Measurements from ENCODE around the gene EMX2.

DNA sequence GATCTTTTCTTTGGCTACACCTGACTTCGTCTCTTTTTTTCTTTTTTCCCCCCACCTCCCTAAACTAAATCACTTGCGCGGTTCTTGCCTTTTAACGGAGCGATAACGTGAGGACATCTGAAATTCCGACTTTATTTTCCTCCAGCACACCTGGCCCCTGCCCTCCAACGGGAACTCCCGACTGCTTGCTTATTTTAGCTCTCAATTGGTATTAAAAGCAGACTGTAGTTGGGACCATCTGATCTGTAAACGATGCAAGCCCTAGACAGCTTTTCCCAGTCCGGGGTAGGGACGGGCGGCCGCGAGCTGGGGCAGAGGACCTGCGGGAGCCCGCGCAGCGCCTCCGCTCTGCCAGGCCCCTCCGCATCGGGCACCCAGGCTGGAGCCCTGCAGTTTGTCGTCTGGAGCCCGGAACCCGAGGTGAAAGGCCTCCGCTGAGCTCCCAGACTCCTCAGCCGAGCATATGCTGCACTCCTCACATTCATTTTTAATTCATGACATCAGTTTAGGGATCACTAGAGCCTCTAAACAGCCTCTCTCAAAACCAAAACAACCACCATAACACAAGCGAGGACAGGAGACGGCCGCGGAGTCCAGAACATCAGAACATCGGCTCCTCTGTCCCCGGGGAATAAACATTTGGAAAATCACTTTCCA lies 10.0 kb upstream of the EMX2 start:
- TF ChIP-seq TAF1 (IDR thresholded peaks at IDR 0.05; ENCODE audit: borderline replicate concordance, low read depth, low read length), result no peak
- TF ChIP-seq, protein P1, sequence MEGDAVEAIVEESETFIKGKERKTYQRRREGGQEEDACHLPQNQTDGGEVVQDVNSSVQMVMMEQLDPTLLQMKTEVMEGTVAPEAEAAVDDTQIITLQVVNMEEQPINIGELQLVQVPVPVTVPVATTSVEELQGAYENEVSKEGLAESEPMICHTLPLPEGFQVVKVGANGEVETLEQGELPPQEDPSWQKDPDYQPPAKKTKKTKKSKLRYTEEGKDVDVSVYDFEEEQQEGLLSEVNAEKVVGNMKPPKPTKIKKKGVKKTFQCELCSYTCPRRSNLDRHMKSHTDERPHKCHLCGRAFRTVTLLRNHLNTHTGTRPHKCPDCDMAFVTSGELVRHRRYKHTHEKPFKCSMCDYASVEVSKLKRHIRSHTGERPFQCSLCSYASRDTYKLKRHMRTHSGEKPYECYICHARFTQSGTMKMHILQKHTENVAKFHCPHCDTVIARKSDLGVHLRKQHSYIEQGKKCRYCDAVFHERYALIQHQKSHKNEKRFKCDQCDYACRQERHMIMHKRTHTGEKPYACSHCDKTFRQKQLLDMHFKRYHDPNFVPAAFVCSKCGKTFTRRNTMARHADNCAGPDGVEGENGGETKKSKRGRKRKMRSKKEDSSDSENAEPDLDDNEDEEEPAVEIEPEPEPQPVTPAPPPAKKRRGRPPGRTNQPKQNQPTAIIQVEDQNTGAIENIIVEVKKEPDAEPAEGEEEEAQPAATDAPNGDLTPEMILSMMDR (IDR thresholded peaks at IDR 0.05 in 2 of 3, conservative IDR thresholded peaks at IDR 0.05 in 1 of 3; ENCODE audit: control insufficient read depth in 2 of 3, extremely low read depth in 1 of 3, insufficient read depth in 1 of 3, low read depth in 3 of 3, low read length in 3 of 3), result no peak
- TF ChIP-seq, protein P2, sequence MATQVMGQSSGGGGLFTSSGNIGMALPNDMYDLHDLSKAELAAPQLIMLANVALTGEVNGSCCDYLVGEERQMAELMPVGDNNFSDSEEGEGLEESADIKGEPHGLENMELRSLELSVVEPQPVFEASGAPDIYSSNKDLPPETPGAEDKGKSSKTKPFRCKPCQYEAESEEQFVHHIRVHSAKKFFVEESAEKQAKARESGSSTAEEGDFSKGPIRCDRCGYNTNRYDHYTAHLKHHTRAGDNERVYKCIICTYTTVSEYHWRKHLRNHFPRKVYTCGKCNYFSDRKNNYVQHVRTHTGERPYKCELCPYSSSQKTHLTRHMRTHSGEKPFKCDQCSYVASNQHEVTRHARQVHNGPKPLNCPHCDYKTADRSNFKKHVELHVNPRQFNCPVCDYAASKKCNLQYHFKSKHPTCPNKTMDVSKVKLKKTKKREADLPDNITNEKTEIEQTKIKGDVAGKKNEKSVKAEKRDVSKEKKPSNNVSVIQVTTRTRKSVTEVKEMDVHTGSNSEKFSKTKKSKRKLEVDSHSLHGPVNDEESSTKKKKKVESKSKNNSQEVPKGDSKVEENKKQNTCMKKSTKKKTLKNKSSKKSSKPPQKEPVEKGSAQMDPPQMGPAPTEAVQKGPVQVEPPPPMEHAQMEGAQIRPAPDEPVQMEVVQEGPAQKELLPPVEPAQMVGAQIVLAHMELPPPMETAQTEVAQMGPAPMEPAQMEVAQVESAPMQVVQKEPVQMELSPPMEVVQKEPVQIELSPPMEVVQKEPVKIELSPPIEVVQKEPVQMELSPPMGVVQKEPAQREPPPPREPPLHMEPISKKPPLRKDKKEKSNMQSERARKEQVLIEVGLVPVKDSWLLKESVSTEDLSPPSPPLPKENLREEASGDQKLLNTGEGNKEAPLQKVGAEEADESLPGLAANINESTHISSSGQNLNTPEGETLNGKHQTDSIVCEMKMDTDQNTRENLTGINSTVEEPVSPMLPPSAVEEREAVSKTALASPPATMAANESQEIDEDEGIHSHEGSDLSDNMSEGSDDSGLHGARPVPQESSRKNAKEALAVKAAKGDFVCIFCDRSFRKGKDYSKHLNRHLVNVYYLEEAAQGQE (IDR thresholded peaks at IDR 0.05; ENCODE audit: low read depth, low read length), result no peak
- no peak for TF ChIP-seq FOXM1 (IDR thresholded peaks at IDR 0.05; ENCODE audit: low read depth, low read length)
- TF ChIP-seq, protein P3, sequence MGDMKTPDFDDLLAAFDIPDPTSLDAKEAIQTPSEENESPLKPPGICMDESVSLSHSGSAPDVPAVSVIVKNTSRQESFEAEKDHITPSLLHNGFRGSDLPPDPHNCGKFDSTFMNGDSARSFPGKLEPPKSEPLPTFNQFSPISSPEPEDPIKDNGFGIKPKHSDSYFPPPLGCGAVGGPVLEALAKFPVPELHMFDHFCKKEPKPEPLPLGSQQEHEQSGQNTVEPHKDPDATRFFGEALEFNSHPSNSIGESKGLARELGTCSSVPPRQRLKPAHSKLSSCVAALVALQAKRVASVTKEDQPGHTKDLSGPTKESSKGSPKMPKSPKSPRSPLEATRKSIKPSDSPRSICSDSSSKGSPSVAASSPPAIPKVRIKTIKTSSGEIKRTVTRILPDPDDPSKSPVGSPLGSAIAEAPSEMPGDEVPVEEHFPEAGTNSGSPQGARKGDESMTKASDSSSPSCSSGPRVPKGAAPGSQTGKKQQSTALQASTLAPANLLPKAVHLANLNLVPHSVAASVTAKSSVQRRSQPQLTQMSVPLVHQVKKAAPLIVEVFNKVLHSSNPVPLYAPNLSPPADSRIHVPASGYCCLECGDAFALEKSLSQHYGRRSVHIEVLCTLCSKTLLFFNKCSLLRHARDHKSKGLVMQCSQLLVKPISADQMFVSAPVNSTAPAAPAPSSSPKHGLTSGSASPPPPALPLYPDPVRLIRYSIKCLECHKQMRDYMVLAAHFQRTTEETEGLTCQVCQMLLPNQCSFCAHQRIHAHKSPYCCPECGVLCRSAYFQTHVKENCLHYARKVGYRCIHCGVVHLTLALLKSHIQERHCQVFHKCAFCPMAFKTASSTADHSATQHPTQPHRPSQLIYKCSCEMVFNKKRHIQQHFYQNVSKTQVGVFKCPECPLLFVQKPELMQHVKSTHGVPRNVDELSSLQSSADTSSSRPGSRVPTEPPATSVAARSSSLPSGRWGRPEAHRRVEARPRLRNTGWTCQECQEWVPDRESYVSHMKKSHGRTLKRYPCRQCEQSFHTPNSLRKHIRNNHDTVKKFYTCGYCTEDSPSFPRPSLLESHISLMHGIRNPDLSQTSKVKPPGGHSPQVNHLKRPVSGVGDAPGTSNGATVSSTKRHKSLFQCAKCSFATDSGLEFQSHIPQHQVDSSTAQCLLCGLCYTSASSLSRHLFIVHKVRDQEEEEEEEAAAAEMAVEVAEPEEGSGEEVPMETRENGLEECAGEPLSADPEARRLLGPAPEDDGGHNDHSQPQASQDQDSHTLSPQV (IDR thresholded peaks at IDR 0.05), result no peak

Measured in GM12878 (cell line).